K562 treated with DMSO at 1 percent for 24 hours (cell line): ENCODE results near the gene FAP. TPM values are rescaled to one million over a fixed set of nuclear protein-coding genes. Genes with fewer than 3 reads are reported as not detected.

Source experiments
- total RNA-seq: library from RNA; unstranded; fragments of 300-600 nt; gene quantifications from 2 replicates; pipeline ENCODE4 v1.2.3, GENCODE V29; 2022; ENCODE audit warnings: low read depth; ENCODE audit not compliant: insufficient read depth

The FAP gene
- total RNA-seq: not detected in 2 replicates

DNA sequence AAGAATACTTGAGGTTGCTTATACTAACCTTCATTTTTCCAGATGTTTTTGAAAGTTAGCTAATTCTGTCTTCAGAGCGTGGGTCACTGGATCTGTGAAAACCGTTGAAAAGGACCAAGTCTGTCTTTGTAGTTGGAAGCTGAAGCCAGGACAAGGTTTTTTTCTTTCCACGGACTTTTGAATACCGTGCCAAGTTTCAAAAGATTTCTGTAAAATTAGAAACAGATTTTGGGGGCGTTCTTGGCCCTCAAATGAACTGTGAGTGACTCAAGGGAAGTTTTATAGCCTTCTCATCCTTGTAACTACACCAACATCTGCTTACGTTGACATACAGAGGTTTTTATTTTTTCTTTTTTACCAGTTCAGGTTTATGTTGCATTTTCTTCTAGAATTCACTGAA lies at the start of gene FAP:
FAP (minus strand) TSS at position 152 of the 400 bp plus-strand sequence; CDS start at position 34, 118 bp downstream.

GRCh38 chr2:162152147-162152546 lies 91.1 kb downstream of the FAP start, which contains the start of gene GCG:
TSS of gene GCG (minus strand) at chr2:162152247. CDS start at chr2:162149178, 3,069 bp downstream.

Other genes starting within 250 kb of the FAP start
- gene DPP4, start 169.2 kb downstream of the FAP start, total RNA-seq: not detected in 2 replicates
- not detected in 2 replicates for gene GCG, start 91.2 kb downstream of the FAP start, total RNA-seq
- 6.8 and 8.7 TPM in 2 replicates for gene IFIH1, start 75.2 kb upstream of the FAP start, total RNA-seq
- gene GCA, start 100.7 kb upstream of the FAP start, total RNA-seq: 1.9 TPM in 2 replicates